Gastrocnemius medialis (tissue), 4 donors: ENCODE measurements around the gene DCTN2.

Source experiments
- CTCF ChIP-seq, 5 experiments: fragments of 450-650 bp in 3 of 5; fragments of 200-600 bp in 2 of 5; sonication (generic) in 2 of 5; IDR thresholded peaks in 4 of 5; conservative IDR thresholded peaks in 1 of 5; 1 replicate in 4 of 5; 2 replicates in 1 of 5; pipeline ENCODE4 v1.5.1; 2016 to 2019; ENCODE audit warnings: antibody characterized with exemption in 5 of 5, mild to moderate bottlenecking in 3 of 5, moderate library complexity in 3 of 5
- POLR2A ChIP-seq, 2 donors: fragments of 450-650 bp; IDR thresholded peaks; one replicate each; pipeline ENCODE4 v1.6.1; 2017; ENCODE audit warnings: antibody characterized with exemption in 2 of 2, mild to moderate bottlenecking in 2 of 2, moderate library complexity in 2 of 2

GRCh38 chr12:57580466-57580795, 33.4 kb upstream of the DCTN2 start:
- TF ChIP-seq CTCF (IDR thresholded peaks at IDR 0.05 in 4 of 5, conservative IDR thresholded peaks at IDR 0.05 in 1 of 5) (no peak), POLR2A (IDR thresholded peaks at IDR 0.05) (no peak)
